Fibroblast of skin of scalp (primary cell): Measurements from ENCODE around the gene POC1A.
A peak's percentile ranks its signal among the peaks of the same experiment; 100 is the strongest.
"Not testable (repeated sequence)": the region's sequence is repeated elsewhere in the genome, so short reads cannot be mapped to it uniquely, and the experiment has no call there.

ENCODE experiments used
- DNase-seq: peaks from one replicate; pipeline ENCODE4 v3.0.0-alpha.2; 2013

Gene POC1A

GRCh38 chr3:52041118-52041731 lies 113.0 kb downstream of the POC1A start:
- no peak for DNase-seq

- DNase-seq: no peak
Measured at GRCh38 chr3:52040600-52040999, 113.6 kb downstream of the POC1A start.

- DNase-seq: no peak
Measured at GRCh38 chr3:52039846-52040245, 114.4 kb downstream of the POC1A start.

GRCh38 chr3:52039426-52039825 lies 114.8 kb downstream of the POC1A start:
- DNase-seq: no peak

GRCh38 chr3:52038227-52038626 lies 116.0 kb downstream of the POC1A start:
- DNase-seq: no peak

GRCh38 chr3:52037291-52037690 lies 116.9 kb downstream of the POC1A start:
- no peak for DNase-seq

GRCh38 chr3:52036829-52037228 lies 117.4 kb downstream of the POC1A start:
- no peak for DNase-seq

- DNase-seq: no peak
Measured at GRCh38 chr3:52036222-52036694, 118.0 kb downstream of the POC1A start.

- DNase-seq: no peak
Measured at GRCh38 chr3:52034651-52035050, 119.6 kb downstream of the POC1A start.

GRCh38 chr3:52034212-52034611 lies 120.0 kb downstream of the POC1A start:
- no peak for DNase-seq

GRCh38 chr3:52033748-52034147 lies 120.5 kb downstream of the POC1A start:
- not testable (repeated sequence) for DNase-seq

- no peak for DNase-seq
Measured at GRCh38 chr3:52032702-52033408, 121.4 kb downstream of the POC1A start.

GRCh38 chr3:52031896-52032295 lies 122.3 kb downstream of the POC1A start:
- no peak for DNase-seq

- DNase-seq: no peak
Measured at GRCh38 chr3:52030714-52031310, 123.4 kb downstream of the POC1A start.

- DNase-seq: no peak
Measured at GRCh38 chr3:52029535-52029934, 124.7 kb downstream of the POC1A start.

- no peak for DNase-seq
Measured at GRCh38 chr3:52029053-52029452, 125.2 kb downstream of the POC1A start.

- DNase-seq: no peak
Measured at GRCh38 chr3:52028572-52028971, 125.7 kb downstream of the POC1A start.

GRCh38 chr3:52026041-52026440 lies 128.2 kb downstream of the POC1A start:
- DNase-seq: no peak

- DNase-seq: peak; percentile 34
Measured at GRCh38 chr3:52025453-52025852, 128.8 kb downstream of the POC1A start.
